GM19463 (cell line): Measurements from ENCODE around the gene MKI67.

Experiments
- ATAC-seq: cut with Tn5 transposase; IDR thresholded peaks from one replicate; pipeline ENCODE4 v1.9.1; 2021; ENCODE audit warnings: mild to moderate bottlenecking, moderate library complexity; ENCODE audit not compliant: unreplicated experiment

The MKI67 gene

DNA sequence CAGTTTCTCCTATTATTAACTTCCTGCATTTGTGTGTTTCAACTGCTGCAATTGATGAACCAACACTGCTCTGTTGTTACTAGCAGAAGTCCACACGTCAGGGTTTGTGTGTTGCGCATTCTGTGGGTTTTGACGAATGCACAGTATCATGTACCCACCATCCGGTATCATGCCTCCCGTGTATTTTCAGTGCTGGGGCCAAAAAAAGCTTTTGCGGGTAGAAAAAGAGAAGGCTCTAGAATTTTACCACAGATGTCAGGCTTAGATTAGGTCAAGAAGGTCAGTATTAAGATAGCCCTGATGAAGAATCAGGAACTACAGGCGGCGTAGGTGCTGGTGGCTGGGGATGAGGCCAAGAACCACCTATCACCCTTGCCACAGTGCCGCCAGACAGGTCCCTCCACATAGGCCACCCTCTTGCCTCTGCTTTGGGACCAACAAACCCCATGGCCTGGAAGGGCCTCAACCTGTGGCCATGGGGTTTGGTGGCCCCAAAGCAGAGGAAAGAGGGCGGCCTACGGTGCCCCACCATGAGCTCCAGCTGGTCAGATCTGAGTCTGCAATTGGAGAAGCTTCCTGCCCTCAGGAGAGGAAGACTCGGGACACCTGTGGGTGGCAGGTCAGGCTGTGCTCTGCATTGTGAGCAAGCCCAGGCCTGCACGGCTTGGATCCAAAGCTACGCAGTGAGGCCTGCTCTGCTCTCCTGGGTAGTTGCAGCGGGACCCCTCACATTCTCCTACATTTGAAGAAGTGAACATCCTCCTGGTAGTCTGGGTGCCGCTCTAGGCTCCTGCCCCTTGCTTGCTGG, 71.9 kb downstream of the MKI67 start:
- ATAC-seq = no peak

DNA sequence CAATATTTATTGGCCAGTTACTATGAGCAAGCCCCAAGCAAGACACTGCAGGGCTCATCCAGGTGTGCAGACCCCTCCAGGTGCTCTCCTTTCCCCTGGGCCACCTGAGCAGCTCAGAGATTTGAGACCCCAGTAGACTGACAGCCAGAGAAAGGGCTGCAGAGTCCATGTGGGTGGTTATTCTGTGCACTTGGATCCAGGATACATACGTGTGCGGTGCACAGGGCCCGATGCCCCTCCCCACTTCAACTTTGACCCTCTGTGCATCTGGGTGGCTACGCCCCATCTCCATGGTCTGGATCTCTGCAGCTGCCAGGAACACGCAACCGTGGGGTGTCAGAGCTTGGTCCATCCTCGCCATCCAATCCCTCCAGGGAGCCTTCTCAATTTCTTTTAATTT, 72.9 kb downstream of the MKI67 start:
- no peak for ATAC-seq

DNA sequence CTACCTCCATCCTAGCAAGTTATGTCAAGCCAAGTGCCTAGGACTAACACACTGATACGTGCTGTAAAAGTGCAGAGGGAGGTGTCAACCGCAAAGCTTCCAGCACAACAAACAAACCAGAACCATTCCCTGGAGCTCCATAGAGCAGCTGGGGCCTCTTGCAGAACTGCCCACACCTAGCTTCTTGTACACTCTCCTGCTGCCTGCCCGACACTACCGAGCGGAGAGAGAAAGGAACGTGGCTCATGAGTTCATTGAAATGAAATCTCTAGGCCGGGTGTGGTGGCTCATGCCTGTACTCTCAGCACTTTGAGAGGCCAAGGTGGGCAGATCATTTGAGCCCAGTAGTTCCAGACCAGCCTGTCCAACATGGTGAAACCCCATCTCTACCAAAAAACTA, 73.5 kb downstream of the MKI67 start:
- no peak for ATAC-seq

DNA sequence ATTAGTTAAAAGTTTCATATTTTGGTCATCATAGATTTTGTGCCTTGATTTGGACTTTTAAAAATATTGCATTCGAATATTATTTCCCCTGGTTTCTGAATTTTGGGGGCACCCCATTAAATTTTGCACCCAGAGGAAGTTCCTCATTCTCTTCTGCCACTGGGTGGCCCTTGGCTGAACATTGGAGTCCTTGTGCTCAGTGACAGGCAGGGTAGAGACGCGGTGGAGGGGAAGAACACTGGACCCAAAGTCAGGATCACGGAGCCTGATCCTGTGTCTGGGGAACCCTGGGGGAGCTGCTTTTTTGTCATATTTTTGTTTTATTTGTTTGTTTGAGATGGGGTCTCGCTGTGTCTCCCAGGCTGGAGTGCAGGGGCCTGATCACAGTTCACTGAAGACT, 74.7 kb downstream of the MKI67 start:
- ATAC-seq = no peak

DNA sequence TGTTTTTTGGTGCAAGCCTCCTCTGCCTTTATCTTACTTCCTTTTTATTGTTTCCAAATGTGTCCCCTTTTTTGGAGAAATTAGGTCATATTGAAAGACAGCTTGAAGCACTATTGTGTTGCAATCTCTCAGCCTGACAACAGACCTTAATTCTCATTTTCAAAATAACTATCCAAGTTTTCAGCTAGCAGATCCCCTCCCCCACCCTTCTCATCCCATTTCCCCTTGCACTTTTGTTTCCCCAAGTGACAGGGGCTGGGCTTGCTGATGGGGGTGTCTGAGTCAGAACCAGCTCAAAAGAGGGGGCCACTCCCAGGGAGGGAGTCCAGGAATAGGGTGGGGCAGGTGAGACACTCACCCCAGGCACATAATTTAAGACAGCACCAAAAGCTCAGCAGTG, 75.3 kb downstream of the MKI67 start:
- no peak for ATAC-seq

DNA sequence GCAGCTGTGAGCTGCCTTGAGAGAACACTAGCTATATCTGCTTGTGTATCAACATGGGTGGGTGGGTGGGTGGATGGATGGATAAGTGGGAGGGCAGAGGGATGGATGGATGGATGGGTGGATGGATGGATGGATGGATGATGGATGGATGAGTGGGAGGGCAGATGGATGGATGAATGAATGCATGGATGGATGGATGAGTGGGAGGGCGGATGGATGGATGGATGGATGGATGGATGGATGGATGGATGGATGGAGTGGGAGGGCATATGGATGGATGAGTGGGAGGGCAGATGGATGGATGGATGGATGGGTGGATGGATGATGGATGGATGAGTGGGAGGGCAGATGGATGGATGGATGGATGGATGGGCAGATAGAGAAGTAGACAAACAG, 76.1 kb downstream of the MKI67 start:
- ATAC-seq = no peak

DNA sequence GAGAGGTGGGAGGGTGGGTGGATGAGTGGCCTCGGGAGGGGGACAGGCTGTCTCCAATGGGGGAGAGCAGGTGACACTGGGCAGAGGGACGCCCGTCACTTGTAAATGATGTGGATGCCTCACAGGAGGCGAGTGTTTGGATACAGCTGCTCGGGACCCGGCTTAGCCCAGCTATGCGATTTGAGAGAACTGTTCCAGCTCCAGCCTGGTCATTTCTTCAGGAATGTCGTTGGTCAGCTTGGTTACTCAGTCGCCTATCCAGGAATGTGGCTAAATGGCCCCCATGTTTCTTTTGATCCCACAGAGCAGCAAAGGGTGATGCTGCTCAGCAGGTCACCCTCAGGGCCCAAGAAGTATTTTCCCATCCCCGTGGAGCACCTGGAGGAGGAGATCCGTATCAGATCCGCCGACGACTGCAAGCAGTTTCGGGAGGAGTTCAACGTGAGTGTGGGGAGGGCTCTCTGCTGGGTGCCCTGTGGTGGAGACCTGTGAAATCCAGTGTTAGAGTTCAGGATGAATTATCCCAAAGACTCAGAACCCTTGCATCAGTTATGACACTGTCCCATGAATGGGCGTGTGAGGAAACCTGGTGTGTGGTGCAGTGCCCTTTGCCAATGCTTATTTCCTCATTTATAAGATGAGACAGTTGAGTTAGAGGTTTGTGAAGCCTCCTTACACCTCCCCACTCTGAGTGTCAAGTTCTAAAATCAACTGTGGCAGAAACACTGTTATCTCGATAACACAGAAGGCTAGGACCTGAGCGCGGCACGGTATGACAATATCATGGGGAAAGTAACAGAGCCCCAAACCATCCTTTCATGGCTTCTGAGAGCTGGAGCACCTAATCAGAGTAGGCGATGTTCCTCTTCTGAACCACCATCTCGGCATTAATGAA, 76.8 kb downstream of the MKI67 start:
- no peak for ATAC-seq

DNA sequence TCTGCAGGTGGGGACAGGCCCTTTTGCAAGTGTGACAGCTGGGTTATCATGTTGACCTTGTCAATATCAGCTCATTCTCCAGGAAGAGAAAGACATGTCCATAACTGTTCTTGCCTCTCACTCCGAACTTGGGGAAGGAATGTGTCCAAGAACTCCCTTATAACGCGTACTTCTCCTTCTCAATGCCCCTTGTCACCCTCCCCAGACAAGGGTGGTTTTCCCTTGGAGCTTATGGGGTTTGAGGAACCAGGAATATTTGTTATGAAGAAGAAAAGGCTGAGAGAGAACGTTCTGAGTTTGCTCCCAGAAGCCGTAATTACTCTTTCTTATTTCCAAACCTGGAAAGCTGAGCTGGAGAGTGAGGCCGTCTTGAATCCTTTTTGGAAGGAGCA, 77.4 kb downstream of the MKI67 start:
- no peak for ATAC-seq

DNA sequence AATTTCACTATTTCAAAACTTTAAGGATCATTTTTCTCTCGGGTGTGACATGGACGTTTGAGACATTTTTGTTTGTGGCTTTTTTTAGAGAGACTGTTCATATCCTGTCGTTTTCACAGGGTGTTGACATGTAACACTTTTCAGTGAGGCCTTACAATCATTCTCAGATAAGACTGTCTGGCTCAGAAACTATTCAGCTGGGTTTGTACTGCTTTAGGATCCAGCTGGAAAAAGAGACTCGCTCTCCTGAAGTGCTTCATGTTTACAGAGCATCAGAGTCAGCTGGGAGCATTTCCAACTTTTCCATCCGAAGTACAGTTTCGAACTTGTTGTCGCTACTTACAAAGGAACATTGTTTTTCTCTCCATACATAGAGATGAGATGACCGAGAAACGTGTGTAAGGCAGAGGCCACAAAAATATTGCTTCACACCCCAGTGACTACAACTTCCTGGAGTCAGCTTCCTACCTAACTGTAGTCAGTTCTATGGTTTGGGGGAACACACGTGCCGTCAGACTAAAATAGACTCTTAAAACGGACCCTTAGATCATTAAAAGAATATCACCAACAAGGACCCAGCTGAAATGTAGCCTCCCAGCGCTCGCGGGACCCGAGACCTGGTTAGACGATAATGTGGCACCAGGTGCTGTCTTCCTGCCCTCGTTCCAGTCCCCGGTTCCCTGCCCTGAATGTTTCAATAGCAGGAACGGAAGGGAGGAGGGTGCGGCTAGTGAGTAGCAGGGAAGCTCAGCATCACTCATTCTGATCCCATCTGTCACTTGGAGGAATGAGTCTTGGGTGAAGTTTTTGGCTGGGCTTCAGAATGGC, 78.0 kb downstream of the MKI67 start:
- ATAC-seq = peak; percentile 18

DNA sequence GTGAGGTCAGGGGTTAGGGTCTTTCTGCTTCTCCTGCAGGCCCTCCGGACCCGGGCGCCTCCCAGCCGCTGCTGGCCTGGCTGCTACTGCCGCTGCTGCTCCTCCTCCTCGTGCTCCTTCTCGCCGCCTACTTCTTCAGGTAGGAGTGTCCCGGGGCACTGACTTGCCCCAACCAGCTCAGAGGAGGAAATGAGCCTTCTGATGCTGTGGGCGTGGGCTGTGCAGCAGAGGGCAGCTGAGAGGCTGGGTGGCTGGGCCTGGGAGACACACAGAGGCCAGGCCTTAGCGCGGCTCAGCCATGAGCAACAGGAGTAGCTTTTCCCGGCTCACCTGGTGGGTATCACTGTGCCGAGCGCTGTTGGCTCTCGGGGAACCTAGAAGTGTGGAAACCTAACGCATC, 78.9 kb downstream of the MKI67 start:
- ATAC-seq = peak; percentile 99

DNA sequence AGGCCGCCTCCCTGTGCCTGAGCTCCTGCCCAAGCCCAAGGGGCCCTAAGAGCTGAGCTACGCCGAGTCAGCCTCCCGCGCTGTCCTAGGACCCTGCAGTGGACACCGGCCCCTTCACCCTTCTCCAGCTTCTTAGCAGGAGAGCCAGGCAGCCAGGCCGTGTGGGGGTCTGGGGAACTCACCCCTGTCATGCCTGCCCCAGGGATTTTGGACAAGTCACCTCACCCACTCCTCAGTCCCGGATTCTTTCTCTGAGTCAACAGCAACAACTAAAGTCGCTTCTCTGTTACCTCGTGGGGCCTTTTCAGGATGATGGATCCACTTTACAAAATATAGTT, 79.3 kb downstream of the MKI67 start:
- ATAC-seq = peak; percentile 0
